Measurements from ENCODE around the gene ARPIN.

- TF ChIP-seq, protein P1, sequence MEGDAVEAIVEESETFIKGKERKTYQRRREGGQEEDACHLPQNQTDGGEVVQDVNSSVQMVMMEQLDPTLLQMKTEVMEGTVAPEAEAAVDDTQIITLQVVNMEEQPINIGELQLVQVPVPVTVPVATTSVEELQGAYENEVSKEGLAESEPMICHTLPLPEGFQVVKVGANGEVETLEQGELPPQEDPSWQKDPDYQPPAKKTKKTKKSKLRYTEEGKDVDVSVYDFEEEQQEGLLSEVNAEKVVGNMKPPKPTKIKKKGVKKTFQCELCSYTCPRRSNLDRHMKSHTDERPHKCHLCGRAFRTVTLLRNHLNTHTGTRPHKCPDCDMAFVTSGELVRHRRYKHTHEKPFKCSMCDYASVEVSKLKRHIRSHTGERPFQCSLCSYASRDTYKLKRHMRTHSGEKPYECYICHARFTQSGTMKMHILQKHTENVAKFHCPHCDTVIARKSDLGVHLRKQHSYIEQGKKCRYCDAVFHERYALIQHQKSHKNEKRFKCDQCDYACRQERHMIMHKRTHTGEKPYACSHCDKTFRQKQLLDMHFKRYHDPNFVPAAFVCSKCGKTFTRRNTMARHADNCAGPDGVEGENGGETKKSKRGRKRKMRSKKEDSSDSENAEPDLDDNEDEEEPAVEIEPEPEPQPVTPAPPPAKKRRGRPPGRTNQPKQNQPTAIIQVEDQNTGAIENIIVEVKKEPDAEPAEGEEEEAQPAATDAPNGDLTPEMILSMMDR (conservative IDR thresholded peaks at IDR 0.05; ENCODE audit: low read length) = no peak
- TF ChIP-seq EZH2phosphoT487 (IDR thresholded peaks at IDR 0.05; ENCODE audit: borderline replicate concordance, low read depth, low read length) = no peak
Measured at GRCh38 chr15:89932880-89933279, 20.1 kb upstream of the ARPIN start.

Measured in OCI-LY7 (cell line).